AG08396 (cell line): ENCODE measurements around the gene SC5D.

Experiments
- DNase-seq: peaks from one replicate; pipeline ENCODE4 v3.0.0; 2012; ENCODE audit warnings: low spot score, mixed read lengths

The SC5D gene

GRCh38 chr11:121328967-121329679 is 36.6 kb downstream of the SC5D start:
- DNase-seq = no peak

- no peak for DNase-seq
Observed at GRCh38 chr11:121329781-121330395, 37.3 kb downstream of the SC5D start.

- DNase-seq = no peak
Observed at GRCh38 chr11:121330614-121331435, 38.3 kb downstream of the SC5D start.

GRCh38 chr11:121334973-121335710 is 42.6 kb downstream of the SC5D start:
- DNase-seq = no peak

GRCh38 chr11:121336279-121336937 is 43.8 kb downstream of the SC5D start:
- no peak for DNase-seq

DNA sequence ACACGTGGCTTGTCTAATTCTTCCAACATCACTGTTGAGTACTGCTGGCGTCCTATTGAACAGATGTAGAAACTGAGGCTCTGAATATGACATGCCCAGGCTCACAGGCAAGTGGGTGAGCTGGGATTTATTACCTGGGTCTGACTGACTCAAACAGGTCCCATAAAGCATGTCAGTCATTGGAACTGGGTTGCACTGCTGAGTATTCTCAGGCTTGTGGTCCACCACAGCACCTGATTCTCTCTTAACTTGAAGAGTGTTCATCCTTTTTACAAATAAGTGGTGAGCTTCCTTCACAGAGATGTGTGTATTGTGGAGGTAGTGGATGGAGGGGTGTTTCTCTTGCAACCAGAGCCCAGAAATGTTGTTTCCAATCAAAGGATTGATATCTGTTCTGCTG is 44.5 kb downstream of the SC5D start:
- DNase-seq = no peak

DNA sequence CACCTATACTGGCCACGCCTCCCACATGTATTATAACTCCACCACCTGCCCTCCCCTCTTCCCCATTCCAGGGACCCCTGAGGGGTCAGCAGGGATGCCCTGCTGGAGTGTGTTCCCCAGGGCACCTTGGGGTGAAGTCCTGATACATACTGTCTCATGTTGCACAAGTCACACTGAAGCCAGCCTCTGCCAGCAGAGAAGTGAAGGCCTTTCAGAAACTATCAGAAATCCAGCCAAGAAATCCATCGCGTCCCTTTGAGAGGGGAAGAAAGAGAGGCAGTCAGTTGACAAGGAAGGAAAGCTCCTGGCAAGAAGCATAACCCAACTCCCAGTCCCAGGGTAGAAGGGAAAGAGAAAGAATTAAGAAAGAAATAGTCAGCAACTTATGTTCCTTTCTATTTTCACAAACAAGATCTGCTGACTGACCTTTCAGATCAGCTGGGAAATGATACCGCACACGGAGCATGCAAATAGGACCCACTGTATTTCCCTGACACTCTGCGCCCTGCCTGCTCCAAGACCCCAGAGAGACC is 45.2 kb downstream of the SC5D start:
- DNase-seq = no peak

- DNase-seq = no peak
Observed at GRCh38 chr11:121338536-121338935, 46.0 kb downstream of the SC5D start.

DNA sequence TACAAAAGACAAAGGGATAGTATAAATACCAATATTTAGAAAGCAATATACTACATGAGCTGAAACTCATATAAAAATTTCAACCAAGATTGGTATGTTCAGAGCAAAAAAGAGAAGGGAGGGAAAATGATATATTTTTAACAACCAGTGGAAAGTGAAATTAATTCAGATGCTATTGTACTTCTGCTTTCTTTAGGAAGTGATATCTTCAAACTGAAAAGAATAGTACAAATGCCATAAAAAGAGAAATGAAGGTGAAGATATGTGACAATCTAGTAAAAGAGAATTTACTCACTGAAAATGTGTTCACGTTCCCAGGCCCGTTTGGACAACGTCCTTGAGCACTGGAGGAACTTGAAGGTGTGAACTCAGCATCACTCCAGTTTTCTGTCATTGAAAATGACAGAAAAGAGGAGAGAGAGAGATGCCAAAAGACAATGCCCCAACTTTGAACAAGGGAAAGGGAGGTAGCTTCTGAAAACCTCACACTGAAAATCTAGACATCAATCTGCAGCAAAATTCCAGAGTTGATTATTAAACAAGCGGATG is 47.5 kb downstream of the SC5D start:
- no peak for DNase-seq

DNA sequence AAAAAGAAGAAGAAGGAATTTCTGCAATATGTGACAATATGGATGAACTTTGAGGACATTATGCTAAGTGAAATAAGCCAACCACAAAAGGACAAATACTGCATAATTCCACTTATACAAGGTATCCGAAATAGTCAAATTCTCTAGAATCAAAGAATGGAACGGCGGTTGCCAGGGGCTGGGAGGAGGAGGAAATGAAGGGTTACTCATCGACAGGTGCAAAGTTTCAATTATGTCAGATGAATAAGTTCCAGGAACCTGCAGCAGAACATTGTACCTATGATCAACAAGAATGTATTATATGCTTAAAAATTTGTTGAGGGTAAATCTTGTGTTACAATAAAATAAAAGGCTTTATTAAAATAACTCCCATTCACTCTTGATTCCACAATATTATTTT is 49.0 kb downstream of the SC5D start:
- no peak for DNase-seq

DNA sequence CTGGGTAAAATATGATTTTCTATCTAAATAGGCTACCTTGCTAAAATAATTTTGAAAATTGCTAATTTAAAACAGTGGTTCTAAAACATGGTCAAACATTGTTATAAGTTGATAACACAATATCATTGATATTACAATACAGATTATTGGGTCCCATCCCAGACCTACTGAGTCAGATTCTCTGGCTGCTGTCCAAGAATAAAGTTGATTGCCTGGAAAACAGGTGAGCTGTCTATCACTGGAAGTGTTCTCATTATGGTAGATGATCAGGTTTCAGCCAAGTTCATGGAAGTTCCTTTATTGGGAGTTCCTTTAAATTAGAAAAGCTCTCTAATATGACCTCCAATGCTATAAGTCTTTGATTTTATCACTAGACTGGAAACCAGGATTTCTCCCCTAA is 52.3 kb downstream of the SC5D start:
- no peak for DNase-seq

DNA sequence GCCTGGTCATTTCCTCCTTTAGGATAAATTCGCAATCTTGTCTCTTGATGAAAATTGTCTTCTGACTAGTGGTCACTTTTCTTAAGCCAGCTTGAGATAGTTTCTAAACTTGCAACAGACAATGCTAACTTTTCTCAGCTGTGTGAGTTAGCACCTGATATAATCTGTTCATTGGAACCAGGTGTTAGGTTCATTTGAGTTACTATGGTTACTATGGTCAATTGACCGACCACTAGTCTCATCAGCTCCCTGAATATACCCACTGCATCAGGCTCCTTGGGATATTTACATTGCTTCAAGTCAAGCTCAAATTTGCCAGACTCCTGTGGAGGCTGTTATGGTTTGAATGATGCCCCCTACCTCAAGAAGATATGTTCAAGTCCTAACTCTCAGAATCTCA is 54.5 kb downstream of the SC5D start:
- no peak for DNase-seq

- DNase-seq = no peak
Observed at GRCh38 chr11:121347813-121348212, 55.2 kb downstream of the SC5D start.

GRCh38 chr11:121348220-121348875 is 55.8 kb downstream of the SC5D start:
- no peak for DNase-seq

DNA sequence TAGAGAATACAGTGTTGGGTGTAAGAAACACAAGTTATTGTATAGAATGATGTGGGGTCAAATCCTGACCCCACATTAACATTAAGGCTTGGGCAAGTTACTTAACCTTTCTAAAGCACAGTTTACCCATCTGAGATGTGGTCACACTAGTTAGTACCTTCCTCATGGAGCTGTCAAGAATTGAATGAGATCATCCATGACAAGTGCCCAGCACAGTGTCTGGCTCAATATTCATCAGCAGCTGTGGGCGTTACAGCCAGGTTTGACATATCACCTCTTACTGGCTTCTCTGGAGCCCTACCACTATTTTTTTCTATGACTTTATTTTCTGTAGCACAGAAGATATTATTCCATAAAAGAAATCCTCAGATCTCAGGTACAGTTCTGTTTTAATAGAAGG is 57.2 kb downstream of the SC5D start:
- no peak for DNase-seq

DNA sequence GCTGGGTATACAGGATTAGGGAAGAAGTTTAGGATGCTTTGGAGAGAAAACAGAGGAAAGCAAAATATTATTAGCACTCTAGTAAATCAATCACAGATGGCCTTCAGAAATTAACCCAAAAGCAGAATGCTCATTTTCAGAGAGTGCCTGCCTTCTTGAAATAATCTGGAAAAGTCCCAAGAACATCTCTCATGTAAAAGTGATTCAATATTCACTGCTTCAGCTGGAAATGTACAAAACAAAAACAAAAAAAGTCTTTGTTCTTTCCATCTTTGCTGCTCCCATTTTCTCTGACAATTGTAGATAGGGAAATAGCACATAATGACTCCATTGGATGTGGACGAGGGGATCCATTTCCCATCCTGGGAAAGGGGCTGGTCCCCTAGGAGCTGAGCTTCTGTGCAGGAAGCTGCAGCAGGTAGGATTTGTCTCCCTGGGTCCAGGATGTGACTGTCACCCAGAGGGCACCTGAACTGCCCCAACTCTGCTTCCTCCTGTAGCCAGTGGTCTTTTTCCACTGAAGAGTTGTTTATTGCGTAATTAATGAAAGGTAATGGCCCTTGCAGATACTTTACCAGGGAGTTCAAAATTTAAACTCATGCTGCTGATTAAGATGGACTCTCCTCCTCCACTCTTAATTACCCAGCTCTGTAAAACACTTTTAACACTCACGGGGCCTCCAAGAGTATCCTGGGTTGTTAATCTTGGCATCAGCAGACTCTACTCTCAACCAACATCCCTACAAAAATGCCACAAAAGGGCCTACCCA is 57.9 kb downstream of the SC5D start:
- no peak for DNase-seq

DNA sequence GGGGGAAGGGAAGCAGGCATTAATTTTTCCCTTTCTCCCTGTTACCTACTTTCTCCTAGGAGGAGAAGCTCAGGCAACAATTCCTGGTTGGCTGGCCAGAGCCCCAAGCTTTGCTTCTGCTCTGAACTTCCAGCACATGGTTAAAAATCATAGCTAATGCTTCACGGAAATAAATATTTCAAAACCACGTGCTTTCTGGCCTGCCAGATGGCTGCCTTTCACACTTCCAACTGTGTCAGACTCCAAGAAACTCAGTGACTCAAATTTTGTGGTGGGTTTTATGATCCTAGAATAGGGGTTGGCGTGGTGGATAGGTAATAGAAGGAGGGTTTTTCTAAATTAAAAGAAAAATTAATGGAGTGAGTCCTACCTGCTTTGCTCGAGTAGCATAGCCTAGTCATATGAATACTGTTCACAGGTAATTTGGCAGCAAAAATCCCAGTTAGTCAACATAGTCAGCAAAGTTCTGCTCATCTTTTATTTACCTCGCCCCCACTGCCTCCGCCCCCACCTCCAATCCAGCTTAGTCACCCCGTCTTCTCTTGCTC is 58.6 kb downstream of the SC5D start:
- no peak for DNase-seq

GRCh38 chr11:121352251-121352891 is 59.8 kb downstream of the SC5D start:
- no peak for DNase-seq

DNA sequence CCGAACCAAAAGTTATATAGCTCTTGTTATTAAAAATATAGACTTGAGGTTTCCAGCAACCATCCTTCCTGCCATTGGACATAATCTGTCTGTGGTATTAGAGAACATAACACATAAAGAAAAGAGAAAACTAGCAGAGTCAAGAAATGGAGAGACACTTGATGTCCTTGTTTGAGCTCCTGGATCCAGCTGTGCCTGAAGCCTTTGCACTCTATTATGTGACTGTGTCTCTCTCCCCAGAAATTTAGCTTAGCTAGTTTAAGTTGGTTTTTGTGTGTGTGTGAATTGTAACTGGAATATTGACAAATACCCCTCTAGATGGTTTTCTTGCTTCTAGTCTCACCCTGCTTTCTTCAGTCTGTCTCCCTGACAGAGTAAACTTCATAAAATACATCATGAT is 61.6 kb downstream of the SC5D start:
- DNase-seq = no peak
